ENCODE measurements around the gene DOCK2. TPM values are rescaled to one million over a fixed set of nuclear protein-coding genes. Genes with fewer than 3 reads are reported as not detected.

The DOCK2 gene
- total and polyA plus RNA-seq, 2 of the 8 experiments (the other 6 are each of a cell fraction or from before 2014, with no cell fraction given), result 3.9 to 5.7 TPM

DNA sequence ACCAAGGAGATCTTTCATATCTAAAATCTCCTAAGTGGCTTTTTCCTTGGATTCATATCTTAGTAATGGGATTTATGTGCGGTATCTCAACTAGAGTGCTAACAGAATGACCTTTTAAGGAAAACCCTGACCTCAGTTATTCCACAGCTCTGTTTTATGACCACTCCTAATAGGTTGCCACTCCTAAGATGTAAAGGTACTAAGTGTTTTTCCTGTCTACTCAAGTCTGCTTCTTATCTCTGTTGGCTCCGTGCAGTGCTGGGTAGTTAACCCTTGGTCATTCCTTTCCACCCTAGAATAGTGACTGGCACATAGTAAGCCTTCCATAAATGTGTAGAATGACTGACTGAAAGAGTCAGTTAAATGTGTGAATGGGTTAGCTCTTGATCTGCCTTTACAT, 161.4 kb downstream of the DOCK2 start:
- Histone ChIP-seq H3K36me3 (ENCODE audit: control insufficient read depth in 2 of 4, insufficient read depth in 4 of 4, low read length in 3 of 4) (no peaks in the 10 kb centered on the region), H3K9me3 (ENCODE audit: insufficient read depth in 2 of 2, low read depth in 1 of 2, low read length in 1 of 2) (no peaks in the 10 kb centered on the region), H2BK12ac (ENCODE audit: low read depth, low read length) (no peak overlapping the region; the same call in 1 of the 2 replicates), H3K23ac (ENCODE audit: insufficient read length) (no peak overlapping the region), H3K56ac (replicated peaks; ENCODE audit: insufficient read length, low read depth, low read length) (no peak overlapping the region), H2BK120ac (replicated peaks; ENCODE audit: low read depth, low read length) (no peak overlapping the region), H3K9ac (replicated peaks in 1 of 4; ENCODE audit: extremely low read depth in 1 of 4, low read depth in 3 of 4, low read length in 3 of 4) (no peak overlapping the region), H3K4me2 (ENCODE audit: insufficient read depth in 1 of 2, low read depth in 2 of 2, low read length in 2 of 2) (no peak overlapping the region), H4K91ac (replicated peaks; ENCODE audit: insufficient read length, low read length) (no peak overlapping the region), H3K18ac (ENCODE audit: extremely low read depth, low read length) (no peak overlapping the region), H3K23me2 (ENCODE audit: low read depth, low read length) (no peaks in the 10 kb centered on the region), H3K79me2 (ENCODE audit: control insufficient read depth in 1 of 2, insufficient read depth in 2 of 2, low read length in 2 of 2) (no peaks in the 10 kb centered on the region), H2BK20ac (ENCODE audit: low read length) (no peak overlapping the region), H2AFZ (ENCODE audit: low read length) (no peak overlapping the region), H3K79me1 (ENCODE audit: low read depth, low read length) (no peaks in the 10 kb centered on the region), H3K4me1 (replicated peaks in 1 of 4; ENCODE audit: control insufficient read depth in 3 of 4, insufficient read depth in 4 of 4, low read length in 3 of 4) (peaks cover 0 to 3% (median 0%) of the 10 kb centered on the region in 4 experiments; a peak in 2 of 7 replicates), H2BK5ac (ENCODE audit: low read depth, low read length) (no peak overlapping the region), H4K20me1 (replicated peaks in 1 of 2; ENCODE audit: control insufficient read depth in 1 of 2, insufficient read depth in 2 of 2, low read length in 2 of 2) (no peaks in the 10 kb centered on the region), H3K14ac (ENCODE audit: insufficient read length) (no peak overlapping the region), H2AK5ac (ENCODE audit: low read depth, low read length) (no peak overlapping the region), H3K27ac (ENCODE audit: low read depth, low read length) (no peak overlapping the region), H4K8ac (ENCODE audit: extremely low read depth, insufficient read depth, low read length) (no peak overlapping the region), H3K4ac (replicated peaks; ENCODE audit: insufficient read length, low read depth, low read length) (no peak overlapping the region), H2BK15ac (ENCODE audit: low read length) (no peak overlapping the region), H4K5ac (ENCODE audit: insufficient read length, low read depth, low read length) (no peak overlapping the region), H3K27me3 (replicated peaks in 1 of 4; ENCODE audit: control insufficient read depth in 3 of 4, extremely low read depth in 1 of 4, insufficient read depth in 3 of 4, low read length in 3 of 4) (no peaks in the 10 kb centered on the region), H3K4me3 (ENCODE audit: extremely low read depth in 1 of 4, insufficient read depth in 2 of 4, low read depth in 3 of 4, low read length in 4 of 4) (no peak overlapping the region)
- ChIA-PET CTCF (ENCODE audit: partially characterized antibody) (interaction anchor here (1.2 to 1.6 kb wide), 6 partner anchors 10 to 182 kb away, joined by 3 to 7 read pairs (median 4); partner anchors contain the start of gene INSYN2B), POLR2A (ENCODE audit: partially characterized antibody) (no interaction called here)
- no peak for FAIRE-seq
- 60% methylated on average over 2 of the region's 2 CpGs; no CpG with 5 or more reads in 1 of the 2 experiments for WGBS, 2 experiments (ENCODE audit: extremely low coverage in 1 of 2, insufficient coverage in 1 of 2, insufficient read length in 1 of 2, insufficient replicate concordance in 2 of 2, low coverage in 1 of 2, low lambda C conversion rate in 2 of 2, missing lambda C conversion rate in 1 of 2)
- DNase-seq (ENCODE audit: low read depth in 1 of 2, low spot score in 2 of 2), result no peak
- no peak for TF ChIP-seq RNF2 (IDR thresholded peaks at IDR 0.05; ENCODE audit: borderline replicate concordance, low read depth, low read length, missing control alignments, poor library complexity, severe bottlenecking)
- TF ChIP-seq TAF1 (IDR thresholded peaks at IDR 0.05; ENCODE audit: low read depth, low read length), result no peak
